ENCODE results near the gene DHFR2.
"Not testable (repeated sequence)": the region's sequence is repeated elsewhere in the genome, so short reads cannot be mapped to it uniquely, and the experiment has no call there.

The DHFR2 gene

DNA sequence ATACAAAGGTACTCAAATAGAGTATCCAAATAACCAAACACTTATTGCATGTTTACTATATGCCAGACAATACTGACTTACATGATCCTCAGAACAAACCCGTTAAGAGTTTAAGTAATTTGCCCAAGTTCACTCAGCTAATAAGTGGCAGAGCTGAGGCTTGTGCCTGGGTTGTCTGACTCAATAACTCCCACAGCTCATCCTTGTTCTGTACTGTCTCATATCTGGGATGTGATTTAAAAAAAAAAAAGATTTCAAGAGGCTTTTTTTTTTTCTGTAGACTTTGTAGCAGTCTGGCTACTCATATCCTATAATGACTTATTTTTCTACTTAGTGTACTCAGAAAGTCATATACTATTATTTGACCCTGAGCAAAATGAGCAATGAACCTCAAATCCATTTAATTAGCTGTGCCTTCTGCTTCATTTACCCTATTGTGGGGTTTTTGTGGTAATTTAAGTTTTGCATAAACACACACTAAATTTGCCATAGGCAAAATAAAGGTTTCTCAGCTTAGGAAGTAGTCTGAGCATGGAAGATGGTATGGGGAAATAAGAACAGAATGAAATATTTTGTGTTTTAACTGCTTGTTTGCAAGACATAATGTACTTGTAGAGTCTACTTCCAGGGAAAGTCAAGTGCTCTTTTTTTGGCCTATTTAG lies 3.2 kb upstream of the DHFR2 start:
- no peak for DNase-seq (ENCODE audit: low read depth, low spot score)

- DNase-seq (ENCODE audit: low read depth, low spot score): no peak
Observed at GRCh38 chr3:94065122-94065521, 2.4 kb upstream of the DHFR2 start.

GRCh38 chr3:94064243-94064860 lies 1.6 kb upstream of the DHFR2 start:
- no peak for DNase-seq (ENCODE audit: low read depth, low spot score)

DNA sequence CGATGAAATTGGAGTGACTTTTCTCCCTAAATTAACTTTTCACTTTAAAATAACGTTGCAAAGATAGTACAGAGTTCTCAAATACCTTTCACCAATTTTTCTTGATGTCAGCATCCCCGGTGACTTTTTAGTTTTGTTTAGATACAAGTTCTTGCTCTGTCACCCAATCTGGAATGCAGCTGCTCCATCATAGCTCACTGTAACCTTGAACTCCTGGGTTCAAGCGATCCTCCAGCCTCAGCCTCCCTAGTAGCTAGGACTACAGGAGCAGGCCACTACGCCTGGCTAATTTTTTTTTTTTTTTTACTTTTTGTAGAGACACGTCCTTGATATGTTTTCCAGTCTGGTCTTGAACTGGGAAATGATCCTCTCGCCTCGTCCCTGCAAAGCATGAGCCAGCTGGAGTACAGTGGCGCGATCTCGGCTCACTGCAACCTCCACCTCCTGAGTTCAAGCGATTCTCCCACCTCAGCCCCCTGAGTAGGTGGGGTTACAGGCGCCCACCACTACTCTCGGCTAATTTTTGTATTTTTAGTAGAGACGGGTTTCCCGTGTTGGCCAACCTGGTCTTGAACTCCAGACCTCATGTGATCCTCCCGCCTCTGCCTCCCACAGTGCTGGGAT lies 892 bp upstream of the DHFR2 start:
- no peak for DNase-seq (ENCODE audit: low read depth, low spot score)

DNA sequence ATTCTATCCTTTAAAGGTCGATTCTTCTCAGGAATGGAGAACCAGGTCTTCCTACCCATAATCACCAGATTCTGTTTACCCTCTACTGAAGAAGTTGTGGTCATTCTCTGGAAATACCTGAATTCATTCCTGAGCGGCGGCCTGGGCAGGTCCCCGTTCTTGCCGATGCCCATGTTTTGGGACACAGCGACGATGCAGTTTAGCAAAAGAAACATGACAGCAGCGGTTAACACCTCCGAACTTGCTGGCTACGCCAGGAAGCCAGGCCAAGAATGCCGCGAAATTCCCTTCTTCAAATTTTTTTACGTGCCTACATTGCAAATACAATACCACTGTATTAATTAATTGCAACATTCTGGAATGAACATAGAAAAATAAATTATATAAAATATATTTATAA lies 1.4 kb downstream of the DHFR2 start:
- DNase-seq (ENCODE audit: low read depth, low spot score): no peak

GRCh38 chr3:94050546-94050945 lies 12.2 kb downstream of the DHFR2 start:
- no peak for DNase-seq (ENCODE audit: low read depth, low spot score)

DNA sequence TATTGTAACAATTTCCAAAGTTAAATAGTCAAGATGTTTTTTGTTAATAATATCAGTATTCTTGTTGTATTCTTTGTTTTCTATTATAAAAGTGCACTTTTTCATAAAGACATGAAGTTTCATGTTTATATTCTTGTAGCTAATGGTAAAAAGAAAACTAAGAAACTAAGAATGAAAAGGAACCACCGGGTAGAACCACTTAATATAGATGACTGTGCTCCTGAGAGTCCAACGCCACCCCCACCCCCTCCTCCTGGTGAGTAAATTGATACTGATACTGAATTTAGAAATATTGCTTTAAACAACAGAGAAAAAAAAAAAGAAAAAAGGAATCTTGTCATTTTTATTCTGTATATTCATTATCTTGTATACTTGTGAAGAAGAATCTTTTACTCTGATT lies 13.4 kb downstream of the DHFR2 start:
- no peak for DNase-seq (ENCODE audit: low read depth, low spot score)

DNA sequence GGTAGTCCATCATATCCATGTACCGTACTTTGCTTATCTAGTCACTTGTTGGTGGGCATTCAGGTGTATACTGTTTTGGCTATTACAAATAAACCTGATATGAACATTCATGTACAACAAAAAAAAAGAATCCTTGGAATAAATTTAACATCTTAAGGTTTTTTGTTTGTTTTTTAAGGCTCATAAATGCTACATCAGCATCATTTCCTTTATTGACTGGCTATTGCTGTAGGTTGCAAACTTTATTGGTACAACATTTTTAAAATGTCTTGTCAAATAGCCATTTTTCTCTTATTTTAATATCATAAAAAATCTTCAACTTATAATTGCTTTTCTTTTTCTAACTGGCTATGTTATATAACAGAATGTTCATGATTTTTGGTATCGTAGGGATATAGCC lies 16.2 kb downstream of the DHFR2 start:
- no peak for DNase-seq (ENCODE audit: low read depth, low spot score)

DNA sequence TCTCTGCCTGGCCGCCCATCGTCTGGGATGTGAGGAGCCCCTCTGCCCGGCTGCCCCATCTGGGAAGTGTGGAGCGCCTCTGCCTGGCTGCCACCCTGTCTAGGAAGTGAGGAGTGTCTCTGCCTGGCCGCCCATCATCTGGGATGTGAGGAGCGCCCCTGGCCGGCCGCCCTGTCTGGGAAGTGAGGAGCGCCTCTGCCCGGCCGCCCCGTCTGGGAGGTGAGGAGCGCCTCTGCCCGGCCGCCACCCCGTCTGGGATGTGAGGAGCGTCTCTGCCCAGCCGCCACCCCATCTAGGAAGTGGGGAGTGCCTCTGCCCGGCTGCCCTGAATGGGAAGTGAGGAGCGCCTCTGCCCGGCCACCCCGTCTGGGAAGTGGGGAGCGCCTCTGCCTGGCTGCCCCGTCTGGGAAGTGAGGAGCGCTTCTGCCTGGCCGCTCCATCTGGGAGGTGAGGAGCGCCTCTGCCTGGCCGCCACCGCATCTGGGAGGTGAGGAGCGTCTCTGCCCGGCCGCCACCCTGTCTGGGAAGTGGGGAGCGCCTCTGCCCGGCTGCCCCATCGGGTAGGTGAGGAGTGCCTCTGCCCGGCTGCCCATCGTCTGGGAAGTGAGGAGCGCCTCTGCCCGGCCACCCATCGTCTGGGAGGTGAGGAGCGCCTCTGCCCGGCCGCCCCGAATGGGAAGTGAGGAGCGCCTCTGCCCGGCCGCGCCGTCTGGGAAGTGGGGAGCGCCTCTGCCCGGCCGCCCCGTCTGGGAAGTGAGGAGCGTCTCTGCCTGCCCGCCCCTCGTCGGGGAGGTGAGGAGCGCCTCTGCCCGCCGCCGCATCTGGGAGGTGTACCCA lies 18.4 kb downstream of the DHFR2 start:
- DNase-seq (ENCODE audit: low read depth, low spot score): not testable (repeated sequence)

GRCh38 chr3:94043285-94043684 lies 19.4 kb downstream of the DHFR2 start:
- DNase-seq (ENCODE audit: low read depth, low spot score): no peak

- no peak for DNase-seq (ENCODE audit: low read depth, low spot score)
Observed at GRCh38 chr3:94036909-94037507, 25.7 kb downstream of the DHFR2 start.

GRCh38 chr3:94028093-94028837 lies 34.5 kb downstream of the DHFR2 start, which contains the start of gene STX19:
TSS of gene STX19 (minus strand) at chr3:94028597. CDS start at chr3:94015269, 13,328 bp downstream.
- DNase-seq (ENCODE audit: low read depth, low spot score): no peak

DNA sequence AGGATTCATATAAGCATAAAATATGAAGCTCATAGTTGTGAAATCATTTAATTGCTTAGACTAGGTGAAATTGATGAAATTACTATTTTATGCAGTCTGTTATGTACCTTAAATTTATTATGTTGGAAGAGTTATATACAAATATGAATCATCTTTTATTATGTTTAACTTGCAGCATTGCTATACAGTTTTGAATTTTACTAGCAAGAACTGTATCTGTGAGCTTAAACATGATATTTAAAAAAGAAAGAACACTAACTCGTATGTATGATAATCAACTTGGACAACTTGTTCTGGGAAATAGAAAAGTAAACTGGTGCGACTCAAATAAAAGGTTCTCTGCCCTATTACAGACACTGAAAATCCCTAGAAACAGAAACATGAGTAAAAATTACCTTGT lies 36.1 kb downstream of the DHFR2 start:
- no peak for DNase-seq (ENCODE audit: low read depth, low spot score)

DNA sequence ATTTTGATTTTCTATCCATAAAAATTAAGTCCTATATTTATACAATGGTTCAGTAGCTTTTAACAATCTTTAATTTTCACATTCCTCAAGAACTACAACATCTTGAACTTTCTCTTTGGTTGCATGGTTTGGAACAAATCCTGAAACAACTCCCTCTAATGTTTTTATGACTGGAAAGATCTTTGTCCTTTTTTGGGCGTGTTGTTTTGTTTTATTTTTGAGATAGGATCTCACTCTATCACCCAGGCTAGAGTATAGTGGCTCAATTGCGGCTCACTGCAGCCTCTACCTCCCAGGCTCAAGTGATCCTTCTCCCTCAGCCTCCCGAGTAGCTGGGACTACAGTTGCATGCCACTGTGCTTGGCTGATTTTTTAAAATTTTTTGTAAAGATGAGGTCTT lies 38.3 kb downstream of the DHFR2 start:
- no peak for DNase-seq (ENCODE audit: low read depth, low spot score)

GRCh38 chr3:94020293-94020692 lies 42.4 kb downstream of the DHFR2 start:
- no peak for DNase-seq (ENCODE audit: low read depth, low spot score)

DNA sequence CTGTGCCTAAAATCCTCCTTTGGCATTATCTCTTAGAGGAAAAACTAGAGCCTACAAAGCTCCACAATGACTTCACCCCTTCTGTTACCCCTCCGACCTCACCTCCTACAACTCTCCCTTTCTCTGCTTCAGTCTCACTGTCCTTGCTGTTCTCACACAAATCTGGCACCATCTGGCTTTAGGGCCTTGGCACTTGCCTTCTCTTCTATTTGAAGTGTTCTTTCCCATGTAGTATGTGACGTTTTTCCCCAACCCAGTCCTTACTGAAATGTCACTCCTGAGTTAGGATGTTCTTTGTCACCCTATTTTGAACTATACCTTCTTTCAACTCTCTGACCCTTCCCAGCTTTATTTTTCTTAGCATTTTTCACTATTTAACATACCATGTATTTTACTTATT lies 43.1 kb downstream of the DHFR2 start:
- DNase-seq (ENCODE audit: low read depth, low spot score): no peak

GRCh38 chr3:94015025-94015424 lies 47.7 kb downstream of the DHFR2 start:
- no peak for DNase-seq (ENCODE audit: low read depth, low spot score)

- no peak for DNase-seq (ENCODE audit: low read depth, low spot score)
Observed at GRCh38 chr3:94012185-94012584, 50.5 kb downstream of the DHFR2 start.

DNA sequence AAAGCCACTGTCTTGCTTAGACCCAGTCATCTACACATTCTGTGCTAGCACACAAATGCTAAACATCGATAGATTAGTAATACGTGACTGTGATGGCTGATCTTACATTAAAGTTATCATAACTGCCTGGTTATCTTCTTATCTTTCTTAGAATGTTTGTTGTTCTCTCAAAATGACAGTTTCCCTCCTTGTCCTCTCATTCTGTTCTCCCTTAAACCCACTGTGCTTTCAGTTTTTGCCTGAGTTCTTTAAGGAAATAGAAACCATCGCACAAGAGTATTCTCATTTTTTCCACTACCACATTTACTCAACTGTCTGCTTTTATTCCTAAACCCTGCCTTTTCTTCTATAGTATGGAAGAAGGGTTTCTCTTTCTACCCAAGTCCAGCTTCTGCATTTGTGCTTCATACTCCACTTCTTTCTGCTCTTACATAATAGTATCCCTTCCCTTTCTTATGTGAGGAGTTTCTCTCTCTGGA lies 51.4 kb downstream of the DHFR2 start:
- no peak for DNase-seq (ENCODE audit: low read depth, low spot score)

DNA sequence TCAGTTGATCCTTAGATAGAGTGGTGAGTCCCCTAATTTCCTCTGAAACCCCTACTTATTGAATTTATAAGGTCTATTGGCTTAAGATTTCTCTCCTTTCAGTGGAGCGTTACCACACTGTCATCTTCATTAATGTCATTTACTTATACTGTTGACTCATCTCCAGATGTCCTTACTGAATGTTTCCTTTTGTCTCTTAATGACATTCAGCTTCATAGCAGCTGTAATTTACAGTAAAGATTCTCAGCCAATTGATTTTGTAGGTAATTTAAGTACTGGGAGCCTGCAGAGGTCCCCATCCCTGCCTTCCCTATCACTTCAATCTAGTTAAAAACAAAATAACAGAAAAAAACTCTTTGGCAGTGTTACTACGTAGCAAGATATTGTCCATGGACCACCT lies 53.1 kb downstream of the DHFR2 start:
- no peak for DNase-seq (ENCODE audit: low read depth, low spot score)

GRCh38 chr3:94008253-94008652 lies 54.5 kb downstream of the DHFR2 start:
- no peak for DNase-seq (ENCODE audit: low read depth, low spot score)

All from activated naive CD8-positive, alpha-beta T cell treated with anti-CD3 and anti-CD28 coated beads, Interleukin-2, amount 50 U/mL, for 16 hours (primary cell).